Inflammatory macrophage treated with lipopolysaccharide for 1 hour (primary cell): ENCODE results near the gene MLXIP.

ENCODE experiments used
- DNase-seq, 2 donors: peaks; one replicate each; pipeline ENCODE4 v3.0.0-alpha.2; 2020 to 2022

MLXIP gene

GRCh38 chr12:122192441-122192840 lies 113.9 kb downstream of the MLXIP start:
- DNase-seq, result no peak

DNA sequence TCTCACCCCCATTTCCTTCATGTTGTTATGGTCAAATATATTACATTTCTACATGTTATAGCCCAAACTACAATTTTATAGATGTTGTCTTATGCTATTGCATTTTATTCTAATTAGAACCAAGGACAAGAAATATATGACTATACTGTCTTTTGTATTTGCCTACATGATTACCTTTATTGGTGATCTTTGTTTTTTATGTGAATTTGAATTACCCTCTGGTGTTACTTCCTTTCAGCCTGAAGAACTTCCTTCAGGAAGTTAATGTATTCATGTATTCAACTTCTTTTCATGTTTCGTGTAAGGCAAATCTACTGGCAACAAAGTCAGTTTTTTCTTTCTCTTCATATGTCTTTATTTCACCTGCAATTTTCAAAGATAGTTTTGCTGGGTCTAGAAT lies 116.2 kb downstream of the MLXIP start:
- no peak for DNase-seq

- DNase-seq, result no peak
Observed at GRCh38 chr12:122195405-122195804, 116.8 kb downstream of the MLXIP start.
